Activated CD4-positive, CD25-positive, alpha-beta regulatory T cell treated with anti-CD3 and anti-CD28 coated beads, Interleukin-2, amount 50 U/mL, for 16 hours (primary cell): Measurements from ENCODE around the gene ZNRF1.

Experiments
- DNase-seq: peaks from one replicate; pipeline ENCODE4 v3.0.0-alpha.2; 2020; ENCODE audit warnings: low read depth, low spot score

The ZNRF1 gene

DNA sequence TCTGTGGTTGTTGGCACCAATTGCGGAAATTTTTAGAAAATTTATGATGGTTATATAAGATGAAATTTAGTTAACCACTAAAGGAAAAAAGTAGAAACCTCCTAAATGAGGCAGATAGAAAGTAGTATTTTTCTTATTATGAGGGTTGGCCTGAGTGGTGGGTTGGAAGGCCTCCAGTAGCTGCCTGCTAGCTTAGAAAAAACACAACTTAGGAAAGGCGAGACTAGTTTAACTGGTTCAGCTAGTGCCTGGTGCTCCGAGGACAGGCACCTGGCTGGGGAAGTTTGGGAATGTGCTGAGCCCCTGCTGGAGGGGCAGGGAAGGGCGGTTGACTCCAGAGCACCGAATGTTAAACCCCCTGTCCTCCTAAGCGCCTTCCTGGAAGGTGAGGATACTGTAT, 97.8 kb downstream of the ZNRF1 start:
- DNase-seq, result no peak

- no peak for DNase-seq
Measured at GRCh38 chr16:75097191-75097761, 98.5 kb downstream of the ZNRF1 start.

GRCh38 chr16:75097941-75098901, 99.4 kb downstream of the ZNRF1 start:
- DNase-seq, result peak; percentile 48

DNA sequence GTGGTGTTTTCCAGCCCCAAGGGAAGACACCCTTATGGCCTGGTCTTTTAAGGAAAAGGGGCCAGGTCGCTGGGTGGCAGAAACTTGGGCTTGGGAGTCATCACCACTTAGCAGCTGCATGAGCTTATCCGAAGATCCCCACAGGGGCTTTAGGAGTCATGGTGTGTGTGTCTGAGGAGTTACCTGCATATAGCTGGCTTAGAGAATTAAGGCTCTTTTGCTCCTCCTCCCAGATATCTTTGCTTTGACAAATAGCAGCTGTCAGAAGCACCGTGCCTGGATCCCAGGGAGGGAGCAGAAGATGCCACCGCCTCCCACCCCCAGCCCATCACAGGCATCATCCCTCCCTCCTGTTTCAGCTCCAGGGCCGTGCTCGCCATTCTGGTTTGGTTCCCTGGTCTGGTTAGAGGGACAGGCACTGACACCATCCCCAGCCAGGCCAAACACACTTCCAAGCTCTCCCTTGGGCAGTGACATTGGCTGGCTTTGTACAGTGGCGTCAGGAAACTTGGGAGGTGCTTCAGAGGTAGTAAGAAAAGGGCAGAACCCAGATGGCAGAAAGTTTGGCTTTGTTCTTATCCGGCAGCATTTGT, 100.3 kb downstream of the ZNRF1 start:
- no peak for DNase-seq

- no peak for DNase-seq
Measured at GRCh38 chr16:75099738-75100602, 101.1 kb downstream of the ZNRF1 start.

DNA sequence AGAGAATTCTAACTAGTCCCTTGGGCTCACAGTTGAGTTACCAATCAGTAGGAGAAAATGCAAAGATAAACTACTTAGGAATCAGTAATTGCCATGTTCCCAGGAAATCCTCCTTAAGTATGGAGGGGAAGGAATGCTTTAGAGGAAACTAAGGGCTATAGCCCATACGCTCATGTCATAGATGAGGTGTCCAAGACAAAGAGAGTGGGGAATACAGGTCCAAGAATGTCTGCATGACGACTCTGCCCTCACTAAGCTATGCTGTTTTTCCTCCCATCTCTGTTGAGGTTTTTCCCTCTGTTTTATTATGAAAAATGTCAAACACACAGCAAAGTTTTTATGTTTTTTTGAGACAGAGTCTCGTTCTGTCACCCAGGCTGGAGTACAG, 101.8 kb downstream of the ZNRF1 start:
- DNase-seq, result no peak

GRCh38 chr16:75101635-75102034, 102.8 kb downstream of the ZNRF1 start:
- no peak for DNase-seq

DNA sequence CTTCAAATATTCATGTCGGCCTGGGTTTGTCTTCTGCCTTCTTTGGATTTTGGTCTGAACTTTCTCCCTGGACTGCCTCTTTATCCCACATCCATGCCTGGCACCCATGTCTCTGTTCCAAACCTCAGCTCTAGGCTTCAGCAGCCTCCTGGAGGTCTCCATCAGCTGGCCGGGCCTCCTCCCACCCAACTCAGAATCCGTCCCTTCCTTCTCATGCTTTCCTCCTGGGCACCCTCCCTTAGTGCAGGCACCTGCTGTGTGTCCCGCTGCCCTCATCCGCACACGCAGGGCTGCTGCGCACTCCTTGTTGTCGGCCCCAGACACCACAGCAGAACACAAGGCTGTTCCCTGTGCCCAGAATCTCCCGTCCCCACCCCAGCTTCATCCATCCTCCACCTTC, 103.8 kb downstream of the ZNRF1 start:
- no peak for DNase-seq

GRCh38 chr16:75103994-75104393, 105.2 kb downstream of the ZNRF1 start:
- DNase-seq, result no peak

DNA sequence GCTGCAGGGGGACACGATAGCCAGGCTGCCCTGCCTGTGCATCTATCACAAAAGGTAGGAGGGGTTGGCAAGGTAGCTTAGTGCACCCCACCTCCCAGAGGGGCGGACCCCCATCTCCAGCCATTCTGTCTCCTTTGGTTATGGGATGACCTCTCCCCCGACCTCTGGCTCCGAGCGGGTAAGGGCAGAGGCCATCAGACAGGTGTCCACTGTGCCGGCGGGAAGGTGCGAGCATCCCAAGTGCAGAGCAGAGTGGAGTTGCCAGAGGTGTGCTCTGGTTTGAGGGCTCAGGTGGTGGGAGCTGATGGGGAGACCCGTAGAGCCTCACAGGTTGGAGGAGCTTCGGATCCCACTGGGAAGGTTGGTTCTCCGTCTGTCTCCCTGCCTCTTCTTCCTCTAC, 106.0 kb downstream of the ZNRF1 start:
- no peak for DNase-seq

- no peak for DNase-seq
Measured at GRCh38 chr16:75105306-75106061, 106.7 kb downstream of the ZNRF1 start.

DNA sequence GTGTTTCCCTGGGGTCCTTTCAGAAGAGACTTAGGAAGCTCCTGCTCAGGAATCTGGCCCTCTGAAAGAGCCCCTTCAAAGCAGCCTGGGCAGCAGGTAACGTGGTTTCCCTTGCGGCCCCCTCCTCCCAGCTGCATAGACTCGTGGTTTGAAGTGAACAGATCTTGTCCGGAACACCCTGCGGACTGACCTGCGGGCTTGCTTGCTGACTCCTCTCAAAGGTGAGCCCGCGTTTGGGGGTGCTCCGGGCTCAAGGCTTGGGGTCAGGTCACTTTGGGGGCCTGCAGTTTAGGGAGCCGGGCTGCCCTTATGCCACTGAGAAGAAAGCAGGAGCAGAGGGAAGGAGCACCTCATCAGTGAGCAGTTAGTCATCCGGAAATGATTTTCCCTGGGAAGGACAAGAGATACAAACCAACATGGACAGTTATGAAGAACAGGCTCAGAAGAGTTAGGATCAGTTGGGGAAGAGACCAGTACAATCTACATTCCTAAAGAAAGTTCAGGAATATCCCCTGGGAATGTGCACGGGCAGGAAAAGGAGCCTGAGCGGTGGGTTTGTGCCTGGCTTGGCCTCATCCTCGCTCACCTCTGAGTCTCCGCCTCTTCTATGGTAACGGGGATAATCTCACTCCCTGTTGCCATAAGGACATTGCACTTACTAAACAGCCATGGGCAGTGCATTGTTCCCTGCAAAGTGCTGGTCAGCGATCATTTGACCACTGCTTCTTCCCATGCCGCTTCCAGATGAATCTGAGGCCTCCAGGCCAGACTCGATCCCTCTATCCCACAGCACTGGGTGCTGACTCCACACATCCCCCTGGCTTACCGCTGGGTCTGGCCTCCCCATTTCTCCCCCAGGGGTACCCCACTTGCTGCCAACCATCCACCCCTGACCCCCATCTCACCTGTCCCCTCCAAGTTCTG, 107.8 kb downstream of the ZNRF1 start:
- no peak for DNase-seq

- DNase-seq, result no peak
Measured at GRCh38 chr16:75107505-75107904, 108.7 kb downstream of the ZNRF1 start.

DNA sequence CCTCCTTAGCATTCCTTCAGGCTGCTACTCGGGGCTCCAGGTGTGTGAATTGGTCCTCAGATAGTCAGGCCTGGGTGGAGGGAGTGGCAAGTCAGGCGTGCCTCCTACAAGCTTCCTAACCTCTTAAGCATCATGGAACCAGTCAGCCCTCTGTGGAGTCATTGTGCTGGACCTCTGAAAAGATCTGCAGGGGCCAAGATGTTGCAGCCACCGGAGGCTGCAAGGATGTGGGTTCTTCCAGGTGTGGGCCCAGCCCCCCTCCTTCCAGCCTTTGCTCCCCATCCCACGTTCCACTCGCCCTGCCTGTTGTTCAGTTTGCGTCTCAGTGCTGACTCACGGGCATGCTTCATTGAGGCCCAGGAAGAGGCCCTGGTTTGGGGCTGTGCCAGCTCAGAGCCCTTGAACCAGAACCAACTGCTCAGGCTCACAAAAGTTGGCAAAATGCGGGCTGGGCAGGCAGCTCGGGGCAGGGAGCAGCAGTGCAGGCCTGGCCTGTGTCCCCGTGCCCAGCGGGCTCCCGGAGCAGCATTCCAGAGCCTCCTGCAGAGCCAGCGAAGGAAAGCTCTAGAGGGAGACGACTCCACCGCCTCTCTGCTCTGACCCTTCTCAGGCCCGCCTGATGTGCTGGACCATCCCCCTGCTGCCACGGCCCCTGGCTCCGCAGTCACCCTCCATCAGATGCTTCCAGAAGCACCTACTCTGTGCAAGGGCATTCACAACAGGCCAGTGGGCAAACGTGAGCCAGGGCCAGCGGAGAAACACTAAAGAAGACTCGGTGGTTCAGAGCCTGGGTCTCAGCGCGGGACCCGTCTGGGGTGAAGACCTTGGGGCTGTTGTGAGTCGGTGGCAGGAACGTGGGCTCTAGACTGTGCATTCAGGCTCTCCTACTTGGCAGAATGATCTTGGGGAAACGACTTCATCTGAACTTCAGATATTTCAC, 110.2 kb downstream of the ZNRF1 start:
- peak; percentile 42 for DNase-seq

- DNase-seq, result no peak
Measured at GRCh38 chr16:75109732-75110243, 111.0 kb downstream of the ZNRF1 start.

DNA sequence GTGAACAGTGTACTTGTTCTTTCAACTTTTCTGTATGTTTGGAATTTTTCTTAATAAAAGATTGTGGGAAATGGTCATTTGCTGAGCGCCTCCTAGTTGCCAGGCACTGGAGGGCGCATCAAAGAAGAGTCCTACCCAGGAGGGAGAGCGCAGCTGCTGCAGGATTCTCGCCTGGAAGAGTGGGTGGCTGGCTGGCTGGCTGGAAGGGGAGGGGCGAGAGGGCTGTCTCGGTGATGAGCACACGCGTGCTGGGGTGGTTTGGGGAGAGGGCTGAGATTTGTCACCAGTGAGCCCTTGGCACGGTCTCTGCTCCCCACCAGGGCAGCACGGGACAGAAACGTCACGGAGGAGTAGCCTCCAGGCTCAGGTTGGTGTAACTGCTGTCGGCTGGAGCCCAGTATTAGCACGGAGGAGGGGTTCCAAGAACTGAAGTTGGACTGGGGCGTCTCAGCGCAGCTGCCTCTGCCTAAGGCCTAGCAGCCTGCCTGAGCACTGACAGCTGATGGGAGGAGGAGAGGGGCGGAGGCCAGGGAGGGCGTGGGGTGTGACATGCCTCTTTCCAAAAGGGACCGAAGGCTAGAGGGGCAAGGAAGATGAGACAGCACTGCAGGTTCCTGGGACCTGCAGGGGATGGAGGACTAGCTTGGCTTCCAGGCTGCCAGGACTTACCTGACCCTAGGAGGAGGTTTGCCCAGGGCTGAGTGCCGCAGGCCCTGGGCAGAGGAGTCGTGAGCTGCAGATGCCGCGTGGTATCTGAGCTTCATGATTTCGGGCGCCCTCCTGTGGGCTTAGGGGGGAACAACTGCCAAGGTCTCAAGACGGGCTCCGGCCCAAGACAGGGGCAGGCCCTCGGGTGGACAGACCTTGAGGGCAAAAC, 112.1 kb downstream of the ZNRF1 start:
- DNase-seq, result peak; percentile 68

- DNase-seq, result no peak
Measured at GRCh38 chr16:75111514-75111940, 112.7 kb downstream of the ZNRF1 start.
